B cell (primary cell): ENCODE data around the gene ADH4. TPM values are rescaled to one million over a fixed set of nuclear protein-coding genes. Genes with fewer than 3 reads are reported as not detected.

Experiments
- ATAC-seq: fragments of 200-7000 bp; cut with Tn5 transposase; one replicate; pipeline ENCODE4 v1.10.0; 2021; ENCODE audit warnings: low read depth, mild to moderate bottlenecking, moderate number of reproducible peaks, moderate library complexity
- CTCF ChIA-PET: fragments of 350-600 bp; sonication (Branson Sonifier 250); formaldehyde crosslinking; loops from one replicate; lab custom pipeline; 2021; ENCODE audit warnings: antibody characterized with exemption, inconsistent platforms; lab: Charles Lee
- POLR2A ChIA-PET: fragments of 350-600 bp; sonication (Branson Sonifier 250); formaldehyde crosslinking; loops from one replicate; lab custom pipeline; 2021; ENCODE audit warnings: antibody characterized with exemption; lab: Charles Lee
- DNase-seq: peaks from one replicate; pipeline ENCODE4 v3.0.0; 2013
- H2AFZ ChIP-seq: 2 replicates; pipeline ENCODE4 v1.6.1; 2012; ENCODE audit warnings: mild to moderate bottlenecking, low read depth, low read length; ENCODE audit not compliant: insufficient read depth, poor library complexity, severe bottlenecking
- H3K27ac ChIP-seq, 2 donors: 1 replicate in 1 of 2; 2 replicates in 1 of 2; pipeline ENCODE4 v1.5.1; 2012 to 2013; ENCODE audit warnings: low read length in 2 of 2, mild to moderate bottlenecking in 2 of 2, moderate library complexity in 1 of 2
- H3K27me3 ChIP-seq, 4 experiments: fragments of 200-600 bp in 1 of 4; sonication (generic) in 1 of 4; replicated peaks in 1 of 4; 1 replicate in 2 of 4; 2 replicates in 2 of 4; pipeline versions ENCODE4 v1.6.1 to v1.7.0; 2013 to 2016; ENCODE audit warnings: low read length in 3 of 4, mild to moderate bottlenecking in 2 of 4, mixed read lengths in 1 of 4, moderate library complexity in 1 of 4; ENCODE audit not compliant: insufficient read depth in 4 of 4, control insufficient read depth in 3 of 4; ENCODE audit errors: control extremely low read depth in 1 of 4
- H3K36me3 ChIP-seq, 2 experiments: replicated peaks in 1 of 2; 1 replicate in 1 of 2; 2 replicates in 1 of 2; pipeline versions ENCODE4 v1.6.1 to v1.7.1; 2013; ENCODE audit warnings: low read length in 1 of 2; ENCODE audit not compliant: insufficient read depth in 2 of 2, control insufficient read depth in 1 of 2; ENCODE audit errors: control extremely low read depth in 1 of 2, extremely low read depth in 1 of 2
- H3K4me1 ChIP-seq, 2 donors: fragments of 200-600 bp in 1 of 2; sonication (generic) in 1 of 2; 1 replicate in 1 of 2; 2 replicates in 1 of 2; pipeline versions ENCODE4 v1.5.1 to v1.6.1; 2013 to 2017; ENCODE audit warnings: low read length in 2 of 2; ENCODE audit not compliant: control insufficient read depth in 2 of 2, insufficient read depth in 2 of 2
- H3K4me2 ChIP-seq: replicated peaks from 2 replicates; pipeline ENCODE3; 2012; ENCODE audit warnings: mild to moderate bottlenecking, low read depth, low read length; ENCODE audit not compliant: poor library complexity, severe bottlenecking
- H3K4me3 ChIP-seq, 5 experiments: fragments of 200-600 bp in 1 of 5; sonication (generic) in 1 of 5; 1 replicate in 3 of 5; 2 replicates in 2 of 5; pipeline versions ENCODE4 v1.5.1 to v1.7.0; 2011 to 2016; ENCODE audit warnings: low read length in 4 of 5, mild to moderate bottlenecking in 4 of 5, low read depth in 2 of 5, control low read depth in 1 of 5, moderate library complexity in 1 of 5; ENCODE audit not compliant: insufficient read depth in 1 of 5; ENCODE audit errors: control extremely low read depth in 1 of 5, extremely low read depth in 1 of 5
- H3K79me2 ChIP-seq: fragments of 200-600 bp; sonication (generic); one replicate; pipeline ENCODE4 v1.6.0; 2016; ENCODE audit warnings: low read length; ENCODE audit not compliant: control insufficient read depth, insufficient read depth
- H3K9ac ChIP-seq: fragments of 200-600 bp; sonication (generic); 2 replicates; pipeline ENCODE4 v1.6.1; 2017; ENCODE audit warnings: mild to moderate bottlenecking, low read length, moderate library complexity
- H3K9me3 ChIP-seq, 3 donors: one replicate each; pipeline versions ENCODE4 v1.6.1 to v1.7.1; 2013; ENCODE audit warnings: low read length in 2 of 3; ENCODE audit not compliant: control insufficient read depth in 2 of 3, insufficient read depth in 1 of 3; ENCODE audit errors: control extremely low read depth in 1 of 3
- H4K20me1 ChIP-seq: 2 replicates; pipeline ENCODE4 v1.6.0; 2012; ENCODE audit warnings: mild to moderate bottlenecking, low read length; ENCODE audit not compliant: insufficient read depth, control insufficient read depth, poor library complexity, severe bottlenecking
- H3K27ac Mint-ChIP-seq: one replicate; pipeline ENCODE4 v1.8.0; 2021; ENCODE audit warnings: mixed read lengths
- H3K27me3 Mint-ChIP-seq: one replicate; pipeline ENCODE4 v1.8.0; 2021; ENCODE audit warnings: mixed read lengths
- H3K4me1 Mint-ChIP-seq: one replicate; pipeline ENCODE4 v1.8.0; 2021; ENCODE audit warnings: mixed read lengths
- H3K4me3 Mint-ChIP-seq: one replicate; pipeline ENCODE4 v1.8.0; 2021; ENCODE audit warnings: mixed read lengths
- H3K9me3 Mint-ChIP-seq: one replicate; pipeline ENCODE4 v1.8.0; 2022; ENCODE audit warnings: mixed read lengths; ENCODE audit not compliant: insufficient read depth
- CTCF ChIP-seq: fragments of 200-600 bp; IDR thresholded peaks from one replicate; pipeline ENCODE4 v1.8.0; 2022; ENCODE audit warnings: antibody characterized with exemption, mild to moderate bottlenecking
- EZH2 ChIP-seq: IDR thresholded peaks from 2 replicates; pipeline ENCODE4 v1.6.1; 2012; ENCODE audit warnings: borderline replicate concordance, low read depth, mild to moderate bottlenecking, moderate library complexity, low read length; ENCODE audit not compliant: insufficient read depth, poor library complexity, severe bottlenecking
- WGBS: methylation state at CpG from one replicate; pipeline ENCODE4 v1.1.5; 2013; ENCODE audit warnings: missing lambda C conversion rate; ENCODE audit not compliant: insufficient coverage; 5-methylcytosine and 5-hydroxymethylcytosine counted together
- intact Hi-C: fragments of 100-400 bp; cut with micrococcal nuclease; formaldehyde crosslinking; loops from one replicate; pipeline ENCODE4 v1.10.0; 2022
- polyA plus RNA-seq: library from polyadenylated mRNA; depleted of rRNA; stranded (reverse); fragments of >200 nt; gene quantifications from 2 replicates; pipeline ENCODE4 v1.2.3, GENCODE V29; 2012
- total RNA-seq, 2 donors: library from RNA; stranded (reverse); fragments of 120-200 nt in 1 of 2; gene quantifications; 1 replicate in 1 of 2; 2 replicates in 1 of 2; pipeline versions ENCODE4 v1.2.3 to v1.2.4, GENCODE V29; 2013 to 2022

ADH4 gene
- total and polyA plus RNA-seq, 2 donors (not counting 1 experiment from before 2014, with no cell fraction given), result not detected

- no peaks in the 10 kb centered on the region for H3K4me1 ChIP-seq
- DNase-seq (no peak), ATAC-seq (no peak)
- peaks cover 0 to 11% (median 0%) of the 10 kb centered on the region in 3 donors for H3K9me3 ChIP-seq
- intact Hi-C loops, result no loop called here
- Mint-ChIP-seq H3K4me1 (no peaks in the 10 kb centered on the region), H3K9me3 (peaks cover 11% of the 10 kb centered on the region), H3K27me3 (no peaks in the 10 kb centered on the region), H3K27ac (no peak overlapping the region), H3K4me3 (no peak overlapping the region)
- no peak for TF ChIP-seq EZH2
- no peak for TF ChIP-seq CTCF
- no peaks in the 10 kb centered on the region for H3K36me3 ChIP-seq
- no peaks in the 10 kb centered on the region for H3K27me3 ChIP-seq
- no peak overlapping the region for H2AFZ ChIP-seq
- H3K27ac ChIP-seq, result no peak overlapping the region
- POLR2A ChIA-PET, result no interaction called here
- H4K20me1 ChIP-seq, result no peaks in the 10 kb centered on the region
- CTCF ChIA-PET, result no interaction called here
- H3K9ac ChIP-seq, result no peak overlapping the region
- H3K79me2 ChIP-seq, result no peaks in the 10 kb centered on the region
- no peak overlapping the region for H3K4me3 ChIP-seq
- no peak overlapping the region for H3K4me2 ChIP-seq
- no CpG with 5 or more reads among the region's 2 CpGs for WGBS
These were observed 35.1 kb upstream of the ADH4 start for GRCh38 chr4:99179178-99179577.

GRCh38 chr4:99166544-99166943, 22.4 kb upstream of the ADH4 start:
- POLR2A ChIA-PET, result no interaction called here
- H3K4me2 ChIP-seq, result no peak overlapping the region
- no peaks in the 10 kb centered on the region for H3K36me3 ChIP-seq
- H3K4me3 ChIP-seq, result no peak overlapping the region
- no peaks in the 10 kb centered on the region for H3K79me2 ChIP-seq
- no CpG with 5 or more reads among the region's 2 CpGs for WGBS
- no peak overlapping the region for H3K4me3 Mint-ChIP-seq
- ATAC-seq (no peak), DNase-seq (no peak)
- no peaks in the 10 kb centered on the region for H3K9me3 ChIP-seq
- H3K4me1 ChIP-seq, result no peaks in the 10 kb centered on the region
- no peaks in the 10 kb centered on the region for H3K27me3 Mint-ChIP-seq
- peaks cover 4% of the 10 kb centered on the region for H3K9me3 Mint-ChIP-seq
- H2AFZ ChIP-seq, result no peak overlapping the region
- no peak overlapping the region for H3K27ac ChIP-seq
- H4K20me1 ChIP-seq, result no peaks in the 10 kb centered on the region
- no peaks in the 10 kb centered on the region for H3K27me3 ChIP-seq
- intact Hi-C loops, result no loop called here
- no peaks in the 10 kb centered on the region for H3K4me1 Mint-ChIP-seq
- no peak for TF ChIP-seq CTCF
- TF ChIP-seq EZH2, result no peak
- CTCF ChIA-PET, result no interaction called here
- no peak overlapping the region for H3K27ac Mint-ChIP-seq
- H3K9ac ChIP-seq, result no peak overlapping the region
